ENCODE data around the gene ETS2.

Gene ETS2

DNA sequence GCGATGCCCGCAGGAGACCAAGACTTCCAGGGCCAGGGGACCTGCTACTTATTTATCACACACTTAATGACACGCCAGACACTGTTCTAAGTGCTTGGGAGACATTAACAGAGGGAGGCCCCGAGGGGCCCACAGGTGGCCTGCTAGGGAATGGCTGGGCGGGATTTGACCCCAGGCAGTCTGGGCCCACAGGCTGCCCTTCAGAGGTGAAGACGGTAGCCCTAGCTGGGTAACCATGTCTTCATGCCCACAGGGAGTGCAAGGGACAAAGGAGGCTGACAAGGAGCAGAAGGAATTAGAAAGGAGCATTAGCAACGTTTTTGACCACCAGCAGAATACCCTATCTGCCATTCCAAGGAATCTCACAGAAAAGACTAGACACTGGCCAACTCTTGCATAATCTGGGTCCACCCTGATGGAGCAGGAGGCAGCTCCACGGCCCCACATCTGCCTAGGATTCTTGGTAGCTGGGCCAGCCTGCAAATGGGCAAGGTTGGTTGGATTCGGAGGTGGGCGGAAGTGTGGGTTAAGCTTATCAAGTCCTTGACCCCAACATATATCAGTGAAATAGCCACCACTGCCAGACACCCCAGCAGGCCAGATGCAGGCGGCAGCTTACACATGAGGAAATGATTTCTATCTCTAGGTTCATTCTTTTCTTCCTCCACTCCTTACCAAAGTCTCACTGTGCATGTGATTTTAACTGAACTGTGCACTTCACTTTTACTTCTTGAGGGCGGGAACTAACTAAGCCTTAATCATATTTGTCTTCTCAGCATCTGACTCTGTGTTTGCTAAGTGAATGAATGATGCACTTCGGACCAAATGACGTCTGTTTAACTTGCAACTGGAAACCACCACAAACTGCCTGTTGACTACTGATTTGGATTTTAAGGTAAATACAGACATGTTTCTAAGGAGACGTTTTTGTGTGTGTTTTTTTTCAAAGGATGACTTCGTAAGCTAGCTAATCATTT, 3.4 kb upstream of the ETS2 start:
- DNase-seq: no peak

DNA sequence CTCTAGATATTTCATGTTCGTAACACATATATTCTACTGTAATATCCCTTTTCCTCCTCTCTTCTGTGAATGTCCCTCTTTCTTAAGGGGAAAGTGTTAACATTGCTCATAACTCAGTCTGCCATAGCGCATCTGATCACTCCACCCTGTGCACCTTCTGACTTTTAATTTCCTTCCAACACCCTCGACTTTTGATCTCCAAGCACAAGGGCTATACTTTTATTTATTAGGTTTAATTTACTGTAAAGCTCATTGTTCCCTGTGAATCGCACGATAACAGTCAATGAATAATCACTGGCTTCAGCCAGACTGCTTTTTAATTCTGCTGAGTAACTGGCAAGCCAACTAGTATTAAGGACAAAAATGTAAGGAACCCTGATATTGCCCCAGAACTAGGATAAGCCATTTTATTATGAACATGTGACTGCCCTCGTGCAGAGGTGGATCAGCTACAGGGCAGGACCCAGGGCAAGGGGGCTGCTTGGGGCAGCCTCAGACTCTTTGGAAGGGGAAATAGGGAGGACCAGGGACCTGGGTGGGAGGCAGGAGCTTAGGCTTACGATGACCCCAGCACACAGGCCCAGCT, 2.6 kb upstream of the ETS2 start:
- no peak for DNase-seq

DNA sequence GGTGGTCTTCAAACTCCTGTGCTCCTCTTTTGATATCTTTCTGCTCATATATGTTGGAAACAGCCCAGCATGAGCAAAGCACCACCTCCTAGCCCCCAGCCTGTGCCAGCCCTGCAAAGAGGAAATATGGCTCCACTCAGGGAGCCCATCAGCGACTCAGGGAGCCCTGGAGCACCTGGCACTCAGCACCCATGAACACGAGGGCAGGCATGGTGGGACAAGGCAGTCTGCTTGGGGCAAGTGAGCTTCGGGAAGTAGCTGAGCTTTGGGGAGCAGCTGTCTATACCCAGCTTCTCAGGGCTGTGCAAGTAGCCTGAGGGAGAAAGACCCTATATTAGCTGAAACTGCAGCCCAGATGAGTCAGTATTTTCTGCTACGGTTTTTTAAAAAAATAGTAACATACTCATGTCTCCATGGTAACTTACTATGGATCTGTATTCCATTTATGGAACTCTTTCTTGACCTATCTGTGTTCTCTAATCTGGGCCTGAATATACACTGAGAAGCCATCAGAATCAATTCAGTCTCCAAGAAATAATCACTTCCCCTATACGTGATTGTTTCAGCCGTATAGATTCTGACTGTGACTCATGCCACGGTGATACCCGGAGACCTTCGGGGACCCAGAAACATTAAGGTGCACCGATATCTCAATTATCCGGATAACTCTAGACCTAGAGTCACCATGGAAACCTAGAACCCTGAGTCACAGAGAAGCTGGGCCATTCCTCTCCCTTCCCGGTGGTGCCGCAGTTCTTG, 1.5 kb upstream of the ETS2 start:
- DNase-seq: no peak

DNA sequence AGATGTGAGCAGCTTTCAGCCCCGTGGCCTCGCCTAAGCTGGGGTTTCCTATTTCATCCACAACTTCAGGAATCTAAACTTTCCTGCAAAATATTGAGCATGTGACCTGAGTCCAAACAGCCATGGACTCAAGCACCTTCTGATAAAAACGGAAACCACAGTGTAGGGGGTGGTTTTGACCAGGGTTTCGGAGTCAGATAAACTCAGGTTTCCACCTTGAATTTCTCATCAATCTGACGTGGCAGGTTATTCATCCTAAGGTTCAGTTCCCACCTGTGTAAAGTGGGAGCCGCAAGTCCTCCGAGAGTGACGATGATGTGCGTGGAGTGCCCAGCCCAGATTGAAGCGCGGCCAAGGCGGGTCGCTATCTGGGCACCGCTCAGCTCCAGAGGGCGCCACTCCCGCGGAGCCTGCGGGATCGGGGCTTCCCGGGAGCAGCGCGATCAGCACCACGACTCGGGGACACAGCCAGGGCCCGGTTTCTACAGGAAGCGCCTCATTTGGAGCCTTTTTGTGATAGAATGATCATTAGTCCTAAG, 871 bp upstream of the ETS2 start:
- no peak for DNase-seq

DNA sequence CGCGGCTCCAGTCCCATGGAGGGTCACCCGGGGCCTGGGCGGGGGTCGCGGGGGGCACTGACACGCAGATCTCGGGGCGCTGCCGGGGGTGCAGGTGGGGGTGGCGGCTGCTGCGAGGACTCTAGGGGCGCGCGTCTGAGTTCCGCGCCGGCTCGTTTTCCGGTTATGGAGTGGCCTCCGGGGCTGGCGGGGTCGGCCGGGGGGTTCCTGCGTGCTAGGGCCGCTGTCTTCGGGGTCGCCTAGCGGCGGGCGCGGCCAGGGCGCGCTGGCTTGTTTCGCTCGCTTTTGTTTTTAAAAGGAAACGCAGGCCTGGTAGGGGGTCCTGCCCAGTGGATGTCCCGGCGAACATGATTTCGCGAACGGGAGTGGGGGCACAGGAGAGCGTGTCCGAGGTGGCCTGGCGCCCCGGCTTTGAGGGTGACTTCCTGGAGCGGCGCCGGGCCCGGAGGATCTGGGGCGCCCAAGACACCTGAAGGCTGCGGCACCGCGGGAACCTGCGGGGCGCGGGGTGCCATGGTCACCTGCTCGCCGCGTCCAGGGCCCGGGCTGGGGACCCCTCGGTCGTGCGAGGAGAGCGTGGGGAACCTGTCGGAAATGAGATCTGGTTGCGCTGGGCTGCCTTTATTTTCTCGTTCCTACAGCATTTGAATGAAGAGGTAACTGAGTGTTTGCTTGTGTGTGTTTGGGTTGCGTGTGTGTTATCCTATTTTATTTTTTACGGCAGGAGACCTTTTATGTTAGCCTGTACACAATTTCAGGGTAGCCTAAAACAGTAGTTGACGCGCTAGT, 618 bp downstream of the ETS2 start:
- no peak for DNase-seq

DNA sequence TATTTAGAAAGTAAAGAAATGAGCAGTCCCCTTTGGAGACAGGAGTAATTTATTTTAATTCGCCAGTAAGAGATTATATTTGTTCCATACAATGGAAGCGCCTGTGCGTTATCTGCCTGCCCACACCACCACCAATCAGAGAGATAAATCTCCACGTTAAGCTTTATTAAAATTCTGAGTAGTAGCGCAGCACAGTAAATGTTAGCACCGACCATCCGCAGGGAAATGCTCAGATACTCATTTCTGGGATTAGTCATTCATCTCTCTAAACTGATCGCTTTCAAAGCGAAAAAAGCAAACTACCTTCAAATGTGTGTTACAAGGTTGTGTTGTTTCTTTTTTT, 1.2 kb downstream of the ETS2 start:
- no peak for DNase-seq

DNA sequence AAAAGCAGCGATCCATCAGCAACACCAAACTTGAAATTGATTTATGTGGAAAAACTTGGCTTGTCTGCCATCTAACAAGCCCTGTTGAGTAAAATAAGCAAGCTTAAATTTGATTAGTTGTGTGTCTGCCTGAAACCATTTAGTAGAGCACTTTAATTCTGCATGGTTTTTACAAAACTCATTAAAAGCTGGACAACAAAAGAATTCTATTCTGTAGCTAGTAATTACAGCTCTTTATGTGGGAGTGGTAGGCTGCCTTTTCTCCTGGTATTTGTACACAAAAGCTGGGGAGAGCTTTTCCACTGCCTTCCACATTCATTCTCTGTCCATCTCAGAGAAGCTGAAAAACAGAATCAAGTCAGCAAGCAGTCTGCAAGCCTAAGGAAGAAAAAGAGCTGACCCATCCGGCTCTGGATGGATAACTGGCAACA, 1.7 kb downstream of the ETS2 start:
- DNase-seq: no peak

DNA sequence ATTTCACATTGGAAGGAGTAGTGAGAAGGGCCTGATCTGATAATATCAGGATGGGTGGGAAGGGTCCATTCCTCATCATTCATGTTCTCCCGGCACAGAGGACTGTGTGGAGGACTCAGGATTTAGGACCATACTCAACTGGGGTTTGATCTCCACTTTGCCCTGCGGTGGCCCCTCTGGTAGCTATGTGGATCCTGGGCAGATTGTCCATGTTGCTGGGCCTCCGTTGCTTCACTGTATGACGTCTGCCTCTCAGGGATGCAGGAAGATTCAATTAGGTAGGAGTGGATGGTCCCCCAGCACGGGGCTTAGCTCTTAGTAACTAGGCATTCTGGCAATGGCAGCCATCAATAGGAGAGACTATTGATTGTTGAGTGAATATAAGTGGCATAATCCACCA, 2.3 kb downstream of the ETS2 start:
- DNase-seq: no peak

DNA sequence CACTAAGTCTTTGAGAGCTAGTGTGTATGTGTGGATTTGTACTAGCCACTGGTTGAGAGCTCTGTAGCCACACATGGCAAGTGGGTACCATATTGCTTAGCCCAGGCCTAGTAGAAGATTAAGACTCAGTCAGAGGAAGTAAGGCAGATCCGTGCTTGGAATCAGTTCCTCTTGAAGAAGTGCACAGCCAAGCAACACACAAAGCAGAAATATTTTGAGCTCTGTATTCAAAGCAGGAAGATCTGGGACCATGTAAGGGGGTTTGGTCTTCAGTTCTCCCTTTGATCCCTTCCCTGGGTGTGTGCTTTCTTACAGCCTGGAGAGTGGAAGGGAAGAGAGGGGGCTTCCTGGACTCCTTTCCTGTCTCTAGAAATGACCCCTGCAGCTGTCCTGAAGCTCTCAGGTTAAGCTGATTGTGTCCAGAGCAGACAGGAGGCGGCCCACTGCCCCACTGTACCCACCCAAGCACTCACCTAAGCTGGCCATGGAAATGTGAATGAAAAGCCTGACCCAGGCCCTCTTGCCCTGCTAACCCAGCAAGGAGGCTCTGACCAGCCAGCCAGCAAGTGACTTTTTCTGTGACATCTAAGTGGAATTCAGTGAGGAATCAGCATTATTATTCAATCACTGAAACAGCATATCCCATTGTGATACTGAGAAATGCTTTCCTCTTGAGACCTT, 3.6 kb downstream of the ETS2 start:
- no peak for DNase-seq

DNA sequence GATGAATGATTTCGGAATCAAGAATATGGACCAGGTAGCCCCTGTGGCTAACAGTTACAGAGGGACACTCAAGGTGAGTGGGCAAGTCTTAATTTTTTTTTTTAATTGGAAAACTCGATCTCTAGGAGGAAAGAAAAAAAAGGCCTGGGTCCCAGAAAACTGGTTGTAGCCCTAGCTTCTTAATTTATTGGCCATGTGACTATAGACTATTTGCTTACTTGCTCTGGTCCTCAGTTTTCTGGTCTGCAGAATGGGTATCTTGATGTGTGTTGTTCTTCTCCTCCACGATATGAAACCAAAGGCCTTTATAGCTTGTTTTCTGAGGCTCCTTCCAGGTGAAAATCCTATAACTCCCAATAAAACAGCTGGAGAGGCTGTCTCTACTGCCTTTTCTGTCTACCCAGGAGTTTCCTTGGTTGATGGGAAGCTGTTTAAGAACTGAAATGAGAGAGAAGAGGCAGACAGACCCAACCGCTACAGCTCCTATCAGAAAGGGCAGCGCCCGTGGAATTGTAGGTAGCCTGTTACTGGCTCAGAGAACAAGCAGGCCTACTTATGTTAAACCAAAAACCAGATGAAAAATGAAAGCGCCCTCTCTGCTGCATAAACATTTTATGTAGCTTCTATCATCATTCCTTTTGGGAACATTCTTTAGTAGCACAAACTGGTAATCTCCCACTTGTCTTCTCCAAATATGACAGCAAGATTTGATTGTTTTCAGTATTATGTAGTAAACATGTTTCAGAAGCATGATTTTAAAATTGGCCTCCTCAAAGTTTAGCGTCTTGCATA, 4.5 kb downstream of the ETS2 start:
- no peak for DNase-seq

DNA sequence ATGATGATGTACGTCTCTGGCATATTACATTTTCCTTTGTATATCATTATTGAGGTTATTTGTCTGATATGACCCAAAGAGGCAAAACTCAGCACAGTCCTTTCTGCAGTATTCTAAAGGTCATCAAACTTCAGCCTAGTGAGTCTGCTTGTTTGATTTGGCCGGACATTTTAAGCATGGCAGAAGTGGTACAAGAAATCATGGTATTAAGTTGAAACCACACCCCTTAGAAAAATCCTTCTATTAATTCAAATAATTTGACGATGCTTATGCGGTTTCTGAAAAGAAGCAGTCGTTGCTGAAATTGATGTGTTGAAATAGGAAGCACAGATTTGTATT, 5.1 kb downstream of the ETS2 start:
- DNase-seq: no peak

DNA sequence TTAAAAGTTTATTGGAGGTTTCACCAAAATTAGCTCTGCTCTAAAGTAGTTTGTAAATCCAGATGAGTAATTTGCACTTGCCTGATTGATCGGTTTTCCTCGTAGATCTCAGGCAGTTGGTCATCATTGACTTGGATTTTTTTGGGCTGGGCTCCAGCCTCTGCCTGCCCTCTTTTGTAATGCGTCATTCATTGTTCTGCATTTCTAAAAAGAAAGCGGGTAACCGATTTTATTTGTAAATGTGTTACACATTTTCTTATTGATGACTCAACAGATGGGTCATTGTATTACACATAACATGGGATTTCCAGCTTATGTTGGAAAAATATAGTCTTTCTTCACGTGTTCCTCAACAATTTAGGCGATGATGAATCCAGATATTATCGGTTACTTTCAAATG, 5.5 kb downstream of the ETS2 start:
- no peak for DNase-seq

DNA sequence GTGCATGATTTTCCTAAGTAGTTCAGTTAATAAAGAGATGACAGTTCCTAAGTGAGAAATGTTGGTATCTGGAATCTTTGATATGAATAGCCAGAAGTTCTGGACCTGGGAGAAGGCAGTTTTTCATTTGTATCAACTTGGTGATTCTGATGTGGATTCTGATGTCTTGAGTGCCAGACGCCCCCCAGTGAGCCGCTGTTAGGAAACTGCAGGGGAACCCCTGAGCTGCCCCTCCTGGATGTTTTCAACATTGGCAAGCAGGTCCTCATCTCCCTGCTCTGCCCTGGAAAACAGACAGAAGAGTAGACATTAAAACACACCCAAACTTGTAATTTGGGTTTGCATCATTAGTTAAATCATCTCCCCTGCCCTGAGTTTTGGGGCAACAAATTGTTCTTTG, 7.4 kb downstream of the ETS2 start:
- no peak for DNase-seq

DNA sequence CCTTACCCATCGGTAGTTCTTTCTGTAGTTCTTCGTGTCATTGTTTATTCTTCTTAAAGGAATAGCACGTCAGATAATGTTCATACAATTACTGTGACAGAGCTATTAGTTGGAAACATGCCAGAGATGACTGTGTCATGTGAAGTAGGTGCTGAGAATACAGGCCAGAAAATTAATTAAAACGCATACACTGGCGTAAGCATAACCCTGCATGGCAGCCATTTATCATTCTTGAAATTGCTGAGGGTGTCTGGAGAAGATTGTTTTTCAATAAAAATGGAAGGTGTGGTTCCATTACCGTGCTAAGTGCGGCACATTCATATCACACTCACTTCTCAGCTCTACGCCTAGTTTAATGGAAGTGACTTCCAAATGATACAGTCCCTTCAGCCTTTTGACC, 7.8 kb downstream of the ETS2 start:
- DNase-seq: no peak

DNA sequence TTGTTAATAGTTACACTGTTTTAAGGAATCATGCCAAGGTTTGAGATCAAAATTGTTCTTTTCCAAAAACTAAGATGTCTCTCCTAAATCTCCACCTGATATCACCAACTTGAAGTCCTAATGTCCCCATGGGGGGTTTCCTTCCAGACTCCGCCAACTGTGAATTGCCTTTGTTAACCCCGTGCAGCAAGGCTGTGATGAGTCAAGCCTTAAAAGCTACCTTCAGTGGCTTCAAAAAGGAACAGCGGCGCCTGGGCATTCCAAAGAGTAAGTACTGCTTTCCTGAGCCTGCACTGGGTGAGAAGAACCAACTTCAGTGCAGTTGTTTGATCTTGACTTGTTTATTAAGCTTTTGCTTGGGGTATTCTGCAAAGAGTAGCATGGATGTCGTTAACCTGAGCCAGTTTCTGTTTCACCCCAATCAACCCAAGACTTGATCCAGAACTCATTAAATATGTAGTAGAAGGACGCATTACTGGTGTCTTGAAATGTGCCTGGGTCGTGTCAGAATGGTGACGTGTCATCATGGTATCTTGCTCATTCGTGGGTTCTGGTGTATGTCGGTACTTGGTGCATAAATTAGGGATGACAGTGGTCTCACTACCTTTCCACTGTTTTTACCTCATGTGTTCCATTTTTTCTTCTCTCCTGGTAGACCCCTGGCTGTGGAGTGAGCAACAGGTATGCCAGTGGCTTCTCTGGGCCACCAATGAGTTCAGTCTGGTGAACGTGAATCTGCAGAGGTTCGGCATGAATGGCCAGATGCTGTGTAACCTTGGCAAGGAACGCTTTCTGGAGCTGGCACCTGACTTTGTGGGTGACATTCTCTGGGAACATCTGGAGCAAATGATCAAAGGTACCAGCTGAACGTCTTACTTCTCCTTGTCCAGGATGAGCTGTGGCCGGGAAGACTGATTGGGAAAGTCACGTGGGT, 8.7 kb downstream of the ETS2 start:
- DNase-seq: no peak

DNA sequence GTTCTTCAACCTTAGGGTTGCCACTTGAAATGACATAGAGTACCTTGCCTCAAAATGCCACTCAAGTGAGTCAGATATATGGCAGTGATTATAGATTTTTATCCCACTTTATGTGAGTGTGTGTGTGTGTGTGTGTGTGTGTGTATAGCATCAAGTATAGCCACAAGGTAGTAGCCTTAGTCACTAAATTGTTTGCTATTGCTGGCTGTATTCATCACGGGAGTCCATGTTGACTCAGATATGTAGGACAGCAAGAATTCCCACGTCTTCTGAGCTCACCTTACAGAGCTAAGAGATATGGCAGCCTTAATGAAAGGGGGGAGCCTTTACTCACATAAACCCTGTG, 9.3 kb downstream of the ETS2 start:
- no peak for DNase-seq

DNA sequence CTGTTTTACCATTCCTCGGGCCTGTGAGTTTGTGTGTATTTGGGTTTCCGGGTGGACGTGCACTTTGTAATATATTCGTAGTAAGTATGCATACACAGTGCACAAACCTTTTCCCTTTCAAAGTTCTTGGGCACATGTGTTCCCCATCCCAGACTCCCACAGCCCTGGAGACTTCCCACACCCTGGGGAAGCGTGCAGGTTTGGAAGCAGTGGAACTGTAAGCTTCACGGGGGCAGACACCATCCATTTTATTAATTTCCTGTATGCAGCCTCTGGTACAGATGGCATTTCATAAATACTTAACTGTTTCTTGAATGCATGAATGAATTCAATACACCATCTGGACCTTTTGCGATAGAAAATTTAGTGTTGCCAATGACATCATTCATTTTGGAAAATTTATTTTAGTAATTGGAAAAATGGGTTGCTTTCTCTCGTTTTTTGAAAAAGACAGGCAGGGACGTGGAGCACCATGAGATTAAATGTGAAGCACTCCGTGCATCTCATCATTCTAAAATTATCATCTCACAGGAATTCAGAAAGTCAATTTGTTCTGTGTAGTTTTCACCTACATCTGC, 10.8 kb downstream of the ETS2 start:
- DNase-seq: no peak

DNA sequence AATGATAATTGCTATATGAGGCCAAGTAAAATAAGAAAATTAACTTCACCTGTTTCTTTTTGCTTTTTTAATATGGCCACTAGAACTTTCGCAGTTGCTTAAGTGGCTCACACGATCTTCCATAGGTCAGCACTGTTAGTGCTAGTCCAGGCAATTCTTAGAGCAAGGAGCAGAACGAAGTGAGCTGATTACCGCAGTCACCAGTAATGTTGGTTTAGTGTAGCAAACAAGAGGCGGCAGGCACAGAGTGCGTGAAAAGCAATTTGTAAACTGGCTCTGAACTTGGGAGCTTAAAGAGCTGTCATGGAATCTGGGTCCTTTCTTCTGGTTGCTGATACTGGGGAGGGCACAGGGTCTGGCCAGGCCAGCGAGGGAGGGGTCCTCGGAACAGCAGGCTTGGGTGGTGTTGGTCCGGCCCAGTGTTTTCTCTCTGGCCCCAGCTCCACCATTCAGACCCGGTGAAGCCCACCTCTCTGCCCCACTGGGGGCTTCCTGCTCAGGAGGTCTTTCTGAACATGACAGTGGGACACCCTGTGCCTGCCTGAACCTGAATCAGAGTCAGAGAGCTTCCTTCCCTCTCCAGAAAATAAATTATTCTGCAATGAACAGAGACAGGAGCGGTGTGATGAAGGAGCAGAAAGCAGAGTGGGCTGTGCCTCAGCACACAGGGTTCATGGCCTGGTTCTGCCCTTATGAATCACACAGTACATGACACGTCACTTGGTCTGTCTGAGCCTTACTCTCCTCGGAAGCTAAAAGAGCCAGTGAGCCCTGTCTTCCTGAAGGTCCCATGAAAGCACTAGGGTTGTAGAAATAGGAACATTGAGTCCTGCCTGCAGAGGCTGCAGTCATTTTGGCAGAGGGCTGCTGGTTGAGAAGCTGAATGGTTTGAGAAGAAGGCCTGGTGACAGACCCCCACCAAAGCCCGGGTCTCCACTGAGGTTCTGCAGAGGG, 11.9 kb downstream of the ETS2 start:
- DNase-seq: no peak

DNA sequence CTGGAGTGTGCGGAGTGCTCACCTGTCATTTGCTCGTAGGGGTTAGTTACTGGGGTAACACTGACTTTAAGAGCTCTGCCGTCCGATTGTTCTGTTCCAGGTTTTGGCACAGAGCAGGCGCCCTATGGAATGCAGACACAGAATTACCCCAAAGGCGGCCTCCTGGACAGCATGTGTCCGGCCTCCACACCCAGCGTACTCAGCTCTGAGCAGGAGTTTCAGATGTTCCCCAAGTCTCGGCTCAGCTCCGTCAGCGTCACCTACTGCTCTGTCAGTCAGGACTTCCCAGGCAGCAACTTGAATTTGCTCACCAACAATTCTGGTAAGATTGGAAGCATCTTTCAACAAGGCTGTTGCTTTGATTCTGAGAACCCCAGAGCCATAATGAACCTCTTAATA, 12.6 kb downstream of the ETS2 start:
- DNase-seq: no peak

Measured in cortex of kidney (tissue), 1 donor.